HG03571 (cell line): ENCODE data around the gene CACNB2.

Experiments used
- ATAC-seq: cut with Tn5 transposase; IDR thresholded peaks from one replicate; pipeline ENCODE4 v1.9.1; 2021; ENCODE audit not compliant: unreplicated experiment

CACNB2 gene

GRCh38 chr10:18328941-18329340 is 188.7 kb downstream of the CACNB2 start:
- no peak for ATAC-seq

DNA sequence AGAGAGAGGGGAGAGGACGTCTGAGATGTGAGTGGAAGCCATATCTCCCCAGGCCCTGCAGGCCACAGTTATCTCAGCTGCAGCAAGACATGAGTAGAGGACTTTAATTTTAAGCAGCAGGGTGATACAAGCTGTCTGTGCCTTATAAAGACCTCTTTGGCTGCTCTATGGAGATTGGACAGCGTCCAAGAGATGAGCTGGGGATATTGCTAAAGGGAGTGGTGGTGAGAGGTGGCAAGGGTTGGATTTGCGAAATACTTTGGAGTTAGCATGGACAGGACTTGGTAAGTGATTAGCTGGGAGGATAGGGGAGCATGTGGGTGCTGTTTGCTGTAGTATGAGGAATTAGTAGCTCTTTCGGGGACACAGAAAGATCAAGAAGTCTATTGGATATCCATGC is 191.8 kb downstream of the CACNB2 start:
- no peak for ATAC-seq

- no peak for ATAC-seq
These were observed 192.3 kb downstream of the CACNB2 start for GRCh38 chr10:18332484-18332883.

- ATAC-seq: no peak
These were observed 193.4 kb downstream of the CACNB2 start for GRCh38 chr10:18333621-18334020.

- no peak for ATAC-seq
These were observed 194.1 kb downstream of the CACNB2 start for GRCh38 chr10:18334116-18334867.

DNA sequence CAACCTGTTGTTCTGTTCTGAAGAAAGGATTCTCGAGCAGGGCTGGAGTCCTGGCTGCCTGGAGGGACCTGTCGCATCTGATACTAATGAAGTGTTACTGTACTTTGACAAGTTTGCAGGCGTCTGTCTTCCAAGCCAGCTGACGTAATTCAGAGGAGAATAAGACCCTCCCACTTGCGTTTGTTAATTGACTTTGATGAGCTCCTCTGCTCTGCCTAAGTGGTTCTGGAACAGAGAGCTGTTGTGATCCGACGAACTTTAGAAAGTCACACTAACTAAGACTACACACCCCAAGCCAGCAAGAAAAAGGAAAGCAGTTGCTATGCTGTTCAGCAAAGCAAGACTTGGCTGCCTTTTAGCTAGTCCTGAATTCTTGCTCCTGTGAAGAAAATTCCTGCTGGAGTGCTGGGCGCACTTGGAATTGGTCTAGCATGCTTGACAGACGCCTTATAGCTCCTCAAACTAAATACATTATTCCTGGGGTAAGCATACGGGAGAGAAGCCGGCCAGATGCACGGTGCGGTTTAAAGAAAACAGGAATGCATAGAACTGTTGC is 200.3 kb downstream of the CACNB2 start:
- no peak for ATAC-seq

GRCh38 chr10:18341055-18341454 is 200.8 kb downstream of the CACNB2 start:
- ATAC-seq: no peak

DNA sequence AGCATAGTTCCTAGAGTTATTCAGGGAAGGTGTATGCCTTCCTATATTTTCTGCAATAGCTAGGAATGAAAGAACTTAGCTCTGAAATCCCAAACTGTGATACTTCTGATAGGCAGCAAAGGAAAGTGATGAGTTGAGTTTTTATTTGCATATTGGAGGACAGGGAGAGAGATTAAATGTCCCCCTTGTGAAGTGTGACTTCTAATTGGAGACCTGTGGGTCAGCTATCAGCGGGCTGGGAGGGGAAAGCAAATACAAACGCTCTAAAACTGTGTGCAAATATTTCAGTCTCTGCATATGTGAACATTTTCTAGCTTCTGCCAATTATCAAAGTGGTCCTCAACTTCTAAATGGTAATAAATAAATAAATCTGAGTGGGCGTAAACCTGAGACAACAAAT is 203.3 kb downstream of the CACNB2 start:
- ATAC-seq: no peak

GRCh38 chr10:18345308-18345707 is 205.1 kb downstream of the CACNB2 start:
- no peak for ATAC-seq

GRCh38 chr10:18350340-18350739 is 210.1 kb downstream of the CACNB2 start:
- no peak for ATAC-seq

DNA sequence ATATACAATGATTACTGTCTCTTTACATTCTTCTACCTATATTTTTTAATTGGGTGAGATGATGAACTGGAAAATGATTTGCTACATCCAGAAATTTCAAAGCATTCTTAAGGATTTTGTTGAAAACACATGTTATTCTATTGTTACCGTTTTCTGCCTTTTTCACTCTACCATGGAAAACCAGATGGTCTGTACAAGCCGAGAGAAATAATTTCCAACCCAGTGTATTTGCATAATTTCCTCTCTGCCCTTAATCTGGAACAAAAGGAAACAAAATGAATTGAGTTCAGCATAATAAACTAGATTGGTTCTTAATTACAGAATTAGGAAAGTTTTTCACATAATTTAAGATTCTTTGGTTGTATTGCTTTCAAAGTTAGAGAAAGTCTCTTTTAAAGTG is 211.2 kb downstream of the CACNB2 start:
- no peak for ATAC-seq

- ATAC-seq: no peak
These were observed 212.0 kb downstream of the CACNB2 start for GRCh38 chr10:18352175-18352574.

- no peak for ATAC-seq
These were observed 219.6 kb downstream of the CACNB2 start for GRCh38 chr10:18359812-18360211.

DNA sequence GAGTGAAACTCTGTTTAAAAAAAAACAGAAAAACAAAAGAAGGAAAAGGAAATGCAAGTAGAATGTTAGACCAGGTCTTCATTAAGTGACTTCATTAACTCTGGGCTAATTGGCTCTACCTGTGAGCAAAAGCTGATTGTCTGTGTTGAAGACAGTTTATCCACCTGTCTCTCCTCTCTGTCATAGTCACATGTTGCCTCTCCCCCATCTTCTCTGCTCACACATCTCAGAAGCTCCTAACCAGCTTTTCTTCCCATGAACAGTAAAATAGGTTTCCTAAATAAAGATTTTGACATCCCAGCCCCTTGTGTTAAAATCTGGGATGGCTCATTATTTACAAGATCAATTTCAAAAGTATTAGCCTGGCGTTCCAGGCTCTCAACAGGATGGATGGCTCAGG is 222.7 kb downstream of the CACNB2 start:
- ATAC-seq: no peak

DNA sequence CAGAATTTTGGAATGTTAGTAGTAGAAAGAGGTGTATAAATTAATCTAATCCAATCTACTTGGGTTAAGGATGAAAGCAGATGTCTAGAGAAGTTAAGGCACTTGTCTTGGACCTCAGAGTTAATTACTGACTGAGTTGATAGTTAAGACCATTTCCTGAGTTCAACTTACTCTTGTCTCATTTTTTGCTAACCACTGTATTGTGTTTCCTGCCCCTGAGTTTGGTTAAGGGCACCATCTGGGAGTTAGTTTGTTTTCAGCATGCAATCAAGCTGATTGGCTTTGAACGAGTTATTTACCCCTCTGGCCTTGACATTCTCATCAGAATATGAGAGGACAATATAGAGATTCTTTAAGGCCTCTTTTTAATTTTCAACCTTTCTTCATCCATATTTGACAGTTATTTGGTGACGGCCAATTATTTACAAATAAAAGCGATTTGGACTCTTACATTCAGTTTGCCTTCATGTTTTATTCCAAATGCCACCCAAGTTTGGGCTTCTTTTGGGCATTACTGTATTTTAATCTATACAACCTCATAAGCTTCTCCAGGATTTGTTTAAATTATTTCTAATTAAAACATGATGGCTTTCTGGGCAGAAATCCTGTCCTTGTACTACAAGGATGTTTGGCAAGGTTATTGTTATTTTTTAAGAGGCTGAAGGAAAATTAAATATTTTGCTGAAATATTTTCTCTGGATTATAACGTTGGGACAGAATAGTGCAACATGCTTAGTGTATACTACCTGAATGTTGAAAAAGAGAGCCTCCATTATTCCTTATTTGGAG is 225.0 kb downstream of the CACNB2 start:
- ATAC-seq: peak; percentile 75

- no peak for ATAC-seq
These were observed 227.6 kb downstream of the CACNB2 start for GRCh38 chr10:18367840-18368239.

DNA sequence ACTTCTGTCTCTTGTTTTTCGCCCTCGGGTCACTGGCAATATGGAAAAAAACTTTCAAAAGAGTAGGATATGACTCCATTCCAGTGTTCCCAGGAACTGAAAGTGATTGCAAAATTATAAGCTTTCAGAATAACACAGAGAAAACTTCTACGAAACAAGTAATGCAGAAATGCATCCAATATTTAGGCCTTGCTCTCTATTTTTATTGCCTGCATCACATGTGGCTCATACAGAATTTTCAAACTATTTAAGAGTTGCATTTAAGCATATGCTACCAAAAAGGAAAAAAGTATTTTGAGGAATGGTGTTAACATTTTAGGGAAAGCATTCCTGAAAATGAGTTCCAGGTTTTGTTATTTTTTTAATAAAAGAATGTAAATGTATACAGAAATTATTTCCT is 228.0 kb downstream of the CACNB2 start:
- ATAC-seq: no peak

DNA sequence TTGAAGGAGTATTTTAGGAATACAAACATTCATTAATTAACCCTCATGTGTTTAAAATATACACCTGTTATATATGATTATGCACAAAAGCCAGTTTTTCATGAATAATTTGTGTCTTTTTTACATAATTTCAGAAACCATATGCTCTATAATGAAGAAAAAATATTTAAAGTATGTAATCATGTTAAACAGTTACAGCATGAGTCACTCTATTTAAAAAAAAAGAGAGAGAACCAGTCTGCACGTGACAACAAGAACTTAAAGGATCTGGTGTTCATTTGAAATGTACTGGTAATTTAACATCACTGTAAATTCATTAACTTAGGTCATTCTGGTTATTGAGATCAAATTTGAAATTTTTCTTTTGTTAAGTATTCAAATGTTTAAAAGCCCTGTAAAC is 228.5 kb downstream of the CACNB2 start:
- ATAC-seq: no peak

DNA sequence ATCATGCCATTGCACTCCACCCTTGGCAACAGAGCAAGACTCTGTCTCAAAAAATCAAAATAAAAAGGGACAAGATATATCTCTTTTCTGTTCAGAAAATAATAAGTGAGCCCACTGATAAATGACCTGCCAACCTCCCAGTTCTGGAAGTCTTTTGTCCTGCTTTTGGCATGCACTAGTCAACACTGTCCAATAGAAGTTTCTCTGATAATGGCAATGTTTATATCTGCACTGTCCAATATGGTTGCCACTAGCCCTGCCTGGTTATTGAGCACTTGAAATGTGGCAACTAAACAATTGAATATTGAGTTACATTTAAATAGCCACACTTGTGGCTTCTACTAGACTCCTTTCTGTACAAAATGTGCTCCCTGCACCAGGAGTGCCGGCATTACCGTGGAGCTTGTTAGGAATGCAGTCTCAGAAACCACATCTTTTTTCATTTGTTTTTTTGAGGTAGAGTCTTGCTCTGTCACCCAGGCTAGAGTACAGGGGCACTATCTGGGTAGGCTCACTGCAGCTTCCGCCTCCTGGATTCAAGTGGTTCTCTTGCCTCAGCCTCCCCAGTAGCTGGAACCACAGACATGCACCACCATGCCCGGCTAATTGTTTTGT is 229.7 kb downstream of the CACNB2 start:
- no peak for ATAC-seq

DNA sequence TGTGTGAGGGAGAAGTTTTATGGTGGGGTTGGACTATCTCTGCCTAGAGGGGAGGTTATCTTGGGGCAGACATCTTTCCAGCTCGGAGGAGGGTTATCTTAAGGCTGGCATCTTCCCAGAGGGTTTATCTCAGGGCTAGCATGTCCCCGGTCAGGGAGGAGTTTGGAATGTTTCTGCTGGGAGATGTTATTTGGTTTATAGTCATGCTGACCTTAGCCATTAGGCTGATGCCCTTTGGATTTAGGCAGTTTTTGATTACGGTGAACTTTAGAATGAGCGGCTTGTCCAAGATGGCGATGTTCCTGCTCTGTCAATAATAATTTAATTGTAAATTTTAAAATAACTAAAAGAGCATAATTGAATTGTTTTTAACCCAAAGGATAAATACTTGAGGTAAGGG is 236.4 kb downstream of the CACNB2 start:
- ATAC-seq: no peak

DNA sequence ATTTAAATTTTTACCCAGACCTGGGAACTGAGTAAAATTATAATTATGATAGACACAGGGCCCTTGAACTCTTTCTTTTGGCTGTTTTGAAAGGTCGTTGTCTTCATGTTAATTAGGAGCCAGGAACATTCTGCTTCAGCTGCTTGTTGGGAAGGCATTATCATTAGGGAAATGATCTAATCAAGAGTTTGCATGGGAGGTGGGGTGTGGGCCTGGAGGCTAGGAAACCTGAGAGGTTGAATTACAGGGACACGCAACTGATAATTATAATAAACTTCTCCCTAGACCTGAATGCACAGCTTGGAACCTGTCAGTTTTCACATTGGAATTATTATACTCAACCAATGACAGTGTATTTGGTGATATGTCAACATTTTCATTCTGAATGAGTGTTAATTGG is 237.7 kb downstream of the CACNB2 start:
- no peak for ATAC-seq

DNA sequence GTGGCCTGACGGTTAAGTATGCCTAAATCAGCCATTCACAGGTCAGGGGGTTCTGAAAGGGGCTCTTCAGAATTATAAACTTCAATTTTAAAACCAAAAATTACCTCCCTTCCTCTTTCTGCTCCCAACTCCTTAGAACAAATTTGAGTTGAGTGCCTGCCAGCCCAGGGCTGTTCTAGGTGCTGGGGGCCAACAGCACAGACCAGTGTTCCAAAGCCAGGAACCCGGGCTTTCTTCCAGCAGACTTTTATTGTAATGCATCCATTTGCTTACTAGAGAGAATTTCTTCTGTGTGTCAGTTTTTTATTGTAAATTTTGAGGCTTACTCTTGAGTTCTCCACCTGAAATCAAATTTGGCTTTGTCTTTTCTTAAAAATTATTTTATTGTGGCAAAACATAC is 238.5 kb downstream of the CACNB2 start:
- ATAC-seq: no peak
